HG03159 (cell line): Measurements from ENCODE around the gene PPHLN1.
"Not testable (repeated sequence)": the region's sequence is repeated elsewhere in the genome, so short reads cannot be mapped to it uniquely, and the experiment has no call there.

Experiments
- ATAC-seq: cut with Tn5 transposase; IDR thresholded peaks from one replicate; pipeline ENCODE4 v1.9.1; 2021; ENCODE audit warnings: mild to moderate bottlenecking, moderate library complexity; ENCODE audit not compliant: unreplicated experiment

Gene PPHLN1

GRCh38 chr12:42322567-42322966 is 3.4 kb upstream of the PPHLN1 start:
- no peak for ATAC-seq

- ATAC-seq: no peak
Measured at GRCh38 chr12:42323856-42324255, 2.1 kb upstream of the PPHLN1 start.

- ATAC-seq: no peak
Measured at GRCh38 chr12:42325326-42325652, 678 bp upstream of the PPHLN1 start.

- peak; percentile 20 for ATAC-seq
Measured at GRCh38 chr12:42326541-42327226, 717 bp downstream of the PPHLN1 start.

- no peak for ATAC-seq
Measured at GRCh38 chr12:42327227-42327590, 1.2 kb downstream of the PPHLN1 start.

GRCh38 chr12:42330097-42330496 is 4.1 kb downstream of the PPHLN1 start:
- ATAC-seq: not testable (repeated sequence)

- ATAC-seq: peak; percentile 72
Measured at GRCh38 chr12:42332301-42333285, 6.6 kb downstream of the PPHLN1 start.

- no peak for ATAC-seq
Measured at GRCh38 chr12:42336286-42336685, 10.3 kb downstream of the PPHLN1 start.

GRCh38 chr12:42338280-42338679 is 12.3 kb downstream of the PPHLN1 start:
- no peak for ATAC-seq

GRCh38 chr12:42342028-42342427 is 16.1 kb downstream of the PPHLN1 start:
- ATAC-seq: no peak

- ATAC-seq: no peak
Measured at GRCh38 chr12:42343721-42344120, 17.8 kb downstream of the PPHLN1 start.

GRCh38 chr12:42346403-42347002 is 20.5 kb downstream of the PPHLN1 start:
- no peak for ATAC-seq

- ATAC-seq: not testable (repeated sequence)
Measured at GRCh38 chr12:42349119-42350020, 23.4 kb downstream of the PPHLN1 start.

GRCh38 chr12:42350021-42350407 is 24.0 kb downstream of the PPHLN1 start:
- ATAC-seq: not testable (repeated sequence)

- ATAC-seq: no peak
Measured at GRCh38 chr12:42356344-42356743, 30.4 kb downstream of the PPHLN1 start.

GRCh38 chr12:42360747-42361403 is 34.9 kb downstream of the PPHLN1 start:
- ATAC-seq: peak; percentile 82

- ATAC-seq: no peak
Measured at GRCh38 chr12:42361909-42362646, 36.1 kb downstream of the PPHLN1 start.

- no peak for ATAC-seq
Measured at GRCh38 chr12:42362647-42363260, 36.8 kb downstream of the PPHLN1 start.

- no peak for ATAC-seq
Measured at GRCh38 chr12:42364692-42365091, 38.7 kb downstream of the PPHLN1 start.
